GM23338 (cell line): Measurements from ENCODE around the gene TNFAIP8L1. TPM values are rescaled to one million over a fixed set of nuclear protein-coding genes. Genes with fewer than 3 reads are reported as not detected.

Experiments used
- ATAC-seq: fragments of 200-7000 bp; cut with Tn5 transposase; 3 replicates; pipeline ENCODE4 v1.9.1; 2020
- DNase-seq: peaks from one replicate; pipeline ENCODE4 v3.0.0-alpha.2; 2015; ENCODE audit warnings: low spot score
- H2AFZ ChIP-seq: fragments of 200-600 bp; sonication (generic); 2 replicates; pipeline ENCODE4 v1.8.0; 2016; ENCODE audit warnings: antibody characterized with exemption, mild to moderate bottlenecking, moderate library complexity
- H3F3A ChIP-seq: fragments of 200-600 bp; sonication (generic); replicated peaks from 2 replicates; pipeline ENCODE4 v1.8.0; 2017; ENCODE audit warnings: antibody characterized with exemption, mixed run types, low read depth
- H3K27ac ChIP-seq: fragments of 200-600 bp; sonication (generic); 2 replicates; pipeline ENCODE4 v1.6.1; 2016; ENCODE audit warnings: low read depth
- H3K27me3 ChIP-seq: fragments of 200-600 bp; sonication (generic); 2 replicates; pipeline ENCODE4 v1.8.0; 2016; ENCODE audit warnings: mild to moderate bottlenecking, mixed run types, moderate library complexity; ENCODE audit not compliant: insufficient read depth
- H3K36me3 ChIP-seq: fragments of 200-600 bp; sonication (generic); 2 replicates; pipeline ENCODE4 v1.8.0; 2016; ENCODE audit warnings: mild to moderate bottlenecking; ENCODE audit not compliant: insufficient read depth
- H3K4me1 ChIP-seq: fragments of 200-600 bp; sonication (generic); 2 replicates; pipeline ENCODE4 v1.8.0; 2016; ENCODE audit warnings: mild to moderate bottlenecking, moderate library complexity; ENCODE audit not compliant: insufficient read depth
- H3K4me2 ChIP-seq: fragments of 200-600 bp; sonication (generic); 2 replicates; pipeline ENCODE4 v1.7.1; 2017; ENCODE audit warnings: mixed run types
- H3K4me3 ChIP-seq: fragments of 200-600 bp; sonication (generic); 2 replicates; pipeline ENCODE4 v1.6.1; 2016; ENCODE audit warnings: mixed run types
- H3K79me2 ChIP-seq: fragments of 200-600 bp; sonication (generic); replicated peaks from 2 replicates; pipeline ENCODE4 v1.8.0; 2017; ENCODE audit warnings: mild to moderate bottlenecking; ENCODE audit not compliant: insufficient read depth
- H3K9me2 ChIP-seq: fragments of 200-600 bp; sonication (generic); 2 replicates; pipeline ENCODE4 v1.8.0; 2017; ENCODE audit not compliant: insufficient read depth
- H4K20me1 ChIP-seq: fragments of 200-600 bp; sonication (generic); replicated peaks from 2 replicates; pipeline ENCODE4 v1.8.0; 2017; ENCODE audit warnings: mild to moderate bottlenecking; ENCODE audit not compliant: insufficient read depth
- H3K27ac Mint-ChIP-seq: 2 replicates; pipeline ENCODE4 v1.8.0; 2020; ENCODE audit warnings: inconsistent platforms, mild to moderate bottlenecking, moderate library complexity, mixed read lengths
- H3K27me3 Mint-ChIP-seq: 3 replicates; pipeline ENCODE4 v1.8.0; 2022; ENCODE audit warnings: low read depth, mild to moderate bottlenecking, moderate library complexity, mixed read lengths, inconsistent platforms; ENCODE audit not compliant: insufficient read depth, poor library complexity
- H3K36me3 Mint-ChIP-seq: 3 replicates; pipeline ENCODE4 v1.8.0; 2021; ENCODE audit warnings: low read depth, mild to moderate bottlenecking, inconsistent platforms, moderate library complexity, mixed read lengths
- H3K4me1 Mint-ChIP-seq: 3 replicates; pipeline ENCODE4 v1.8.0; 2020; ENCODE audit warnings: mild to moderate bottlenecking, inconsistent platforms, mixed read lengths
- H3K4me3 Mint-ChIP-seq: 3 replicates; pipeline ENCODE4 v1.8.0; 2021; ENCODE audit warnings: moderate library complexity, mild to moderate bottlenecking, inconsistent platforms, mixed read lengths
- H3K9me3 Mint-ChIP-seq: 3 replicates; pipeline ENCODE4 v1.8.0; 2020; ENCODE audit warnings: moderate library complexity, mild to moderate bottlenecking, inconsistent platforms, mixed read lengths
- ETS1 ChIP-seq: IDR thresholded peaks from 2 replicates; pipeline ENCODE4 v1.6.1; 2016; ENCODE audit warnings: antibody characterized with exemption
- EZH2 ChIP-seq: fragments of 200-600 bp; sonication (generic); IDR thresholded peaks from one replicate; pipeline ENCODE4 v1.8.0; 2017; ENCODE audit warnings: antibody characterized with exemption, mild to moderate bottlenecking, low read depth; ENCODE audit not compliant: unreplicated experiment
- EZH2phosphoT487 ChIP-seq: fragments of 200-600 bp; sonication (generic); IDR thresholded peaks from one replicate; pipeline ENCODE4 v1.8.1; 2018; ENCODE audit warnings: antibody characterized with exemption; ENCODE audit not compliant: unreplicated experiment
- NANOG ChIP-seq: IDR thresholded peaks from 2 replicates; pipeline ENCODE4 v1.6.1; 2016; ENCODE audit warnings: antibody characterized with exemption, borderline replicate concordance
- REST ChIP-seq: IDR thresholded peaks from one replicate; pipeline ENCODE4 v1.6.1; 2018; ENCODE audit warnings: antibody characterized with exemption; ENCODE audit not compliant: unreplicated experiment
- STAT1 ChIP-seq: IDR thresholded peaks from one replicate; pipeline ENCODE4 v1.6.1; 2016; ENCODE audit warnings: antibody characterized with exemption; ENCODE audit not compliant: unreplicated experiment
- ZNF114 ChIP-seq: fragments of 250-450 bp; sonication (Bioruptor Pico); IDR thresholded peaks from 2 replicates; pipeline ENCODE4 v1.5.0; 2020; ENCODE audit warnings: mild to moderate bottlenecking, moderate library complexity
- ZNF331 ChIP-seq: fragments of 250-450 bp; sonication (Bioruptor Pico); IDR thresholded peaks from 2 replicates; pipeline ENCODE4 v1.5.0; 2020; ENCODE audit warnings: low read depth, mild to moderate bottlenecking, moderate library complexity
- polyA plus RNA-seq: library from polyadenylated mRNA; unstranded; fragments of >200 nt; fragmentation: Nextera tagmentation; extraction: Ambion mirVana; gene quantifications from 2 replicates; pipeline ENCODE4 v1.2.1, GENCODE V29; 2016
- total RNA-seq: library from RNA; depleted of rRNA; stranded (reverse); fragments of >200 nt; shearing (Covaris generic); gene quantifications from 2 replicates; pipeline ENCODE4 v1.2.3, GENCODE V29; 2014
- TF ChIP-seq, protein P1 (sequence below), 2 experiments: fragments of 200-600 bp in 1 of 2; sonication (generic) in 1 of 2; conservative IDR thresholded peaks; 2 replicates each; pipeline versions ENCODE4 v1.5.1 to v1.6.1; 2016 to 2017; ENCODE audit warnings: antibody characterized with exemption in 2 of 2, low read depth in 2 of 2, mild to moderate bottlenecking in 2 of 2, moderate library complexity in 1 of 2

TNFAIP8L1 gene
- total and polyA plus RNA-seq, 2 experiments from 2014 or later = 2.7 to 4.1 TPM

GRCh38 chr19:4589579-4590410 lies 49.5 kb upstream of the TNFAIP8L1 start:
- Histone ChIP-seq H3K79me2 (no peaks in the 10 kb centered on the region), H2AFZ (no peak overlapping the region), H3F3A (0 out of 2 replicates have a peak, but pooled peaks cover 8% of the 10 kb centered on the region), H3K36me3 (no peaks in the 10 kb centered on the region), H3K27ac (no peak overlapping the region), H3K4me3 (no peak overlapping the region), H3K4me1 (peaks cover 5% of the 10 kb centered on the region), H3K27me3 (peaks cover 13% of the 10 kb centered on the region), H3K4me2 (no peak overlapping the region), H4K20me1 (no peaks in the 10 kb centered on the region; the same call in 1 of the 2 replicates), H3K9me2 (no peaks in the 10 kb centered on the region)
- ATAC-seq = peak; percentile 18; the same call in 2 of the 3 replicates
- Mint-ChIP-seq H3K4me3 (no peak overlapping the region; the same call in 2 of the 3 replicates), H3K27me3 (peaks cover 17% of the 10 kb centered on the region), H3K4me1 (peaks cover 21% of the 10 kb centered on the region), H3K9me3 (no peaks in the 10 kb centered on the region), H3K27ac (no peak overlapping the region), H3K36me3 (no peaks in the 10 kb centered on the region)
- TF ChIP-seq, protein P1, sequence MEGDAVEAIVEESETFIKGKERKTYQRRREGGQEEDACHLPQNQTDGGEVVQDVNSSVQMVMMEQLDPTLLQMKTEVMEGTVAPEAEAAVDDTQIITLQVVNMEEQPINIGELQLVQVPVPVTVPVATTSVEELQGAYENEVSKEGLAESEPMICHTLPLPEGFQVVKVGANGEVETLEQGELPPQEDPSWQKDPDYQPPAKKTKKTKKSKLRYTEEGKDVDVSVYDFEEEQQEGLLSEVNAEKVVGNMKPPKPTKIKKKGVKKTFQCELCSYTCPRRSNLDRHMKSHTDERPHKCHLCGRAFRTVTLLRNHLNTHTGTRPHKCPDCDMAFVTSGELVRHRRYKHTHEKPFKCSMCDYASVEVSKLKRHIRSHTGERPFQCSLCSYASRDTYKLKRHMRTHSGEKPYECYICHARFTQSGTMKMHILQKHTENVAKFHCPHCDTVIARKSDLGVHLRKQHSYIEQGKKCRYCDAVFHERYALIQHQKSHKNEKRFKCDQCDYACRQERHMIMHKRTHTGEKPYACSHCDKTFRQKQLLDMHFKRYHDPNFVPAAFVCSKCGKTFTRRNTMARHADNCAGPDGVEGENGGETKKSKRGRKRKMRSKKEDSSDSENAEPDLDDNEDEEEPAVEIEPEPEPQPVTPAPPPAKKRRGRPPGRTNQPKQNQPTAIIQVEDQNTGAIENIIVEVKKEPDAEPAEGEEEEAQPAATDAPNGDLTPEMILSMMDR (conservative IDR thresholded peaks at IDR 0.05; ENCODE audit: low read depth in 2 of 2) = peak; percentile 38 to 61
- no peak for TF ChIP-seq ZNF114
- peak; percentile 54 for DNase-seq

DNA sequence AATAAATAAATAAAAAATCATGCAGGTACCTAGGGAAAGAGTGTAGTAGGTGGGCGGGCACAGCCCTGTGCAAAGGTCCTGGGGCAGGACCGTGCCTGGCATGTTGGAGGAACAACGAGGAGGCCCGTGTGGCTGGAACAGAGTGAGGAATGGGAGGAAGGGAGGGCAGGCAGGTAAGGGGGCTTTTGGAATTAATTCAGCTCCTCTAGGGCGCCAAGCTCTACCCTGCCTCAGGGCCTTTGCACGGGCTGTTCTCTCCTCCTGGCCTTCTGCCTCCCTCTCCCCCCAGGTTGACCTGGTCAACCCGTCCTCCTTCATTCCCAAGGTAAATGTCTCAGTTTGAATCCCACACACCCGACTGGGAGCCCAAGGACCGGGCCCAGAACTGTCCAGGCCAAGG lies 48.8 kb upstream of the TNFAIP8L1 start:
- no peak for DNase-seq
- TF ChIP-seq ZNF331 (CRISPR knock-in tag) (no peak), REST (no peak), EZH2phosphoT487 (no peak), EZH2 (no peak), ETS1 (no peak), NANOG (no peak), STAT1 (no peak), ZNF114 (no peak)

More for the DNA sequence above, 48.8 kb upstream of the TNFAIP8L1 start:
- Histone ChIP-seq H3K9me2 (no peaks in the 10 kb centered on the region), H3K36me3 (no peaks in the 10 kb centered on the region), H3K4me2 (no peak overlapping the region), H3K4me1 (no peaks in the 10 kb centered on the region; the same call in 1 of the 2 replicates), H4K20me1 (no peaks in the 10 kb centered on the region; the same call in 1 of the 2 replicates), H3K27me3 (peaks cover 11% of the 10 kb centered on the region), H2AFZ (no peak overlapping the region), H3K27ac (no peak overlapping the region), H3F3A (peaks cover 8% of the 10 kb centered on the region; the same call in 1 of the 2 replicates), H3K79me2 (no peaks in the 10 kb centered on the region), H3K4me3 (no peak overlapping the region)
- H3K4me1 Mint-ChIP-seq = peaks cover 21% of the 10 kb centered on the region
- H3K27me3 Mint-ChIP-seq = peaks cover 14% of the 10 kb centered on the region
- no peak overlapping the region for H3K4me3 Mint-ChIP-seq
- no peaks in the 10 kb centered on the region for H3K36me3 Mint-ChIP-seq
- H3K27ac Mint-ChIP-seq = no peak overlapping the region
- H3K9me3 Mint-ChIP-seq = no peaks in the 10 kb centered on the region
- no peak for ATAC-seq
